Keratinocyte (primary cell): ENCODE measurements around the gene PALD1. TPM values are rescaled to one million over a fixed set of nuclear protein-coding genes. Genes with fewer than 3 reads are reported as not detected.

ENCODE experiments used
- DNase-seq: peaks from one replicate; pipeline ENCODE4 v3.0.0-alpha.2; 2011; ENCODE audit warnings: low read depth, missing footprints, low spot score
- FAIRE-seq: peaks from 2 replicates; lab custom pipeline; 2011; peaks lifted over from hg19 to GRCh38; lab: Jason Lieb, UNC
- H2AFZ ChIP-seq: 2 replicates; pipeline ENCODE4 v1.6.0; 2012; ENCODE audit warnings: low read length, control low read depth, inconsistent platforms; ENCODE audit not compliant: control insufficient read depth
- H3K27ac ChIP-seq: 2 replicates; pipeline ENCODE4 v1.5.1; 2011; ENCODE audit warnings: low read length; ENCODE audit not compliant: control insufficient read depth, insufficient read depth
- H3K27me3 ChIP-seq: 3 replicates; pipeline ENCODE4 v1.6.0; 2011; ENCODE audit warnings: low read length; ENCODE audit not compliant: control insufficient read depth, insufficient read depth; ENCODE audit errors: extremely low read depth
- H3K36me3 ChIP-seq, 2 experiments: 2 replicates in 1 of 2; 3 replicates in 1 of 2; pipeline ENCODE4 v1.5.1; 2011; ENCODE audit warnings: low read length in 2 of 2, mild to moderate bottlenecking in 1 of 2; ENCODE audit not compliant: control insufficient read depth in 2 of 2, insufficient read depth in 2 of 2; ENCODE audit errors: extremely low read depth in 1 of 2
- H3K4me1 ChIP-seq: 3 replicates; pipeline ENCODE4 v1.5.1; 2011; ENCODE audit warnings: low read length; ENCODE audit not compliant: control insufficient read depth, insufficient read depth; ENCODE audit errors: extremely low read depth
- H3K4me2 ChIP-seq: 3 replicates; pipeline ENCODE4 v1.6.0; 2011; ENCODE audit warnings: low read depth, low read length; ENCODE audit not compliant: control insufficient read depth, insufficient read depth; ENCODE audit errors: extremely low read depth
- H3K4me3 ChIP-seq, 3 experiments: fragments of 200-600 bp in 1 of 3; sonication (generic) in 1 of 3; 2 replicates in 2 of 3; 3 replicates in 1 of 3; pipeline ENCODE4 v1.5.1; 2011 to 2016; ENCODE audit warnings: low read length in 3 of 3, mild to moderate bottlenecking in 3 of 3, control low read depth in 2 of 3, inconsistent platforms in 1 of 3, low read depth in 1 of 3, mixed read lengths in 1 of 3, mixed run types in 1 of 3, moderate library complexity in 1 of 3; ENCODE audit not compliant: control insufficient read depth in 2 of 3, insufficient read depth in 2 of 3; ENCODE audit errors: extremely low read depth in 1 of 3
- H3K79me2 ChIP-seq: 2 replicates; pipeline ENCODE4 v1.6.0; 2012; ENCODE audit warnings: low read length; ENCODE audit not compliant: control insufficient read depth, insufficient read depth
- H3K9ac ChIP-seq: 3 replicates; pipeline ENCODE4 v1.6.0; 2011; ENCODE audit warnings: low read length; ENCODE audit not compliant: control insufficient read depth, insufficient read depth; ENCODE audit errors: extremely low read depth
- H3K9me1 ChIP-seq: 3 replicates; pipeline ENCODE4 v1.6.0; 2011; ENCODE audit warnings: low read length; ENCODE audit not compliant: control insufficient read depth, insufficient read depth; ENCODE audit errors: extremely low read depth
- H3K9me3 ChIP-seq: 2 replicates; pipeline ENCODE4 v1.5.1; 2012; ENCODE audit warnings: low read depth, low read length; ENCODE audit not compliant: control insufficient read depth
- H4K20me1 ChIP-seq: 3 replicates; pipeline ENCODE4 v1.6.0; 2011; ENCODE audit warnings: low read length; ENCODE audit not compliant: control insufficient read depth, insufficient read depth; ENCODE audit errors: extremely low read depth
- EZH2 ChIP-seq: IDR thresholded peaks from one replicate; pipeline ENCODE4 v1.6.1; 2012; ENCODE audit warnings: inconsistent platforms, mild to moderate bottlenecking, low read length, moderate library complexity
- dilution Hi-C: fragments of 300-500 bp; cut with MboI; formaldehyde crosslinking; loops from one replicate; pipeline ENCODE4 v1.7.0; 2020; ENCODE audit warnings: low sequenced_read_pairs; ENCODE audit not compliant: extremely low pct_ligation_motif_present
- polyA plus RNA-seq, 5 experiments: library from polyadenylated mRNA; depleted of rRNA in 3 of 5; stranded (reverse) in 3 of 5; stranded (forward) in 1 of 5; unstranded in 1 of 5; fragments of >200 nt; gene quantifications; 1 replicate in 1 of 5; 2 replicates in 3 of 5; 3 replicates in 1 of 5; pipeline versions ENCODE4 v1.2.1 to v1.2.3, GENCODE V29; 2011 to 2012; ENCODE audit warnings: missing spikeins in 2 of 5, low read depth in 1 of 5, low replicate concordance in 1 of 5
- TF ChIP-seq, protein P1 (sequence below), 3 experiments: IDR thresholded peaks in 1 of 3; conservative IDR thresholded peaks in 1 of 3; optimal IDR thresholded peaks in 1 of 3; 2 replicates in 2 of 3; 3 replicates in 1 of 3; pipeline versions ENCODE3 to v1.5.1; 2011; ENCODE audit warnings: low read length in 3 of 3, mild to moderate bottlenecking in 3 of 3, moderate library complexity in 2 of 3, control low read depth in 1 of 3, inconsistent platforms in 1 of 3; ENCODE audit not compliant: insufficient read depth in 2 of 3; ENCODE audit errors: extremely low read depth in 1 of 3

Gene PALD1
- polyA plus RNA-seq, 1 donor (not counting 4 experiments of a cell fraction or from before 2014, with no cell fraction given), result 0.83 TPM

DNA sequence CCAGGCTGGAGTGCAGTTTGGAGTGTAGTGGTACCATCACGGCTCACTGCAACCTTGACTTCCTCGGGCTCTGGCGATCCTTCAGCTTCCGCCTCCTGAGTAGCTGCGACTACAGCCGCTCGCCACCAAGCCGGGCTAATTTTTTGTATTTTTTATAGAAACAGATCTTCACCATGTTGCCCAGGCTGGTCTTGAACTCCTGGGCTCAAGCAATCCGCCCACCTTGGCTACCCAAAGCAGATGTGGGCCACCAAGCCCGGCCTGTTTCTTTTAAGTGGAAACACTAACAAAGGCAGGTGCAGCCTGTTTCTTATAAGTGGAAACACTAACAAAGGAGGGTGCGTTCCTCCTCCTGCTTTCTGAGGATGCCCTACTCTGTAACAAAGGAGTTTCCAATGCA is 105.8 kb downstream of the PALD1 start:
- H3K36me3 ChIP-seq, result no peaks in the 10 kb centered on the region
- no peaks in the 10 kb centered on the region for H4K20me1 ChIP-seq
- no peak overlapping the region for H3K4me2 ChIP-seq
- FAIRE-seq, result no peak
- dilution Hi-C loops, result no loop called here
- no peaks in the 10 kb centered on the region for H3K79me2 ChIP-seq
- no peaks in the 10 kb centered on the region for H3K9me3 ChIP-seq
- H3K27me3 ChIP-seq, result peaks cover 39% of the 10 kb centered on the region
- H2AFZ ChIP-seq, result no peak overlapping the region
- no peak for DNase-seq
- no peak overlapping the region for H3K27ac ChIP-seq
- H3K4me1 ChIP-seq, result no peaks in the 10 kb centered on the region
- TF ChIP-seq, protein P1, sequence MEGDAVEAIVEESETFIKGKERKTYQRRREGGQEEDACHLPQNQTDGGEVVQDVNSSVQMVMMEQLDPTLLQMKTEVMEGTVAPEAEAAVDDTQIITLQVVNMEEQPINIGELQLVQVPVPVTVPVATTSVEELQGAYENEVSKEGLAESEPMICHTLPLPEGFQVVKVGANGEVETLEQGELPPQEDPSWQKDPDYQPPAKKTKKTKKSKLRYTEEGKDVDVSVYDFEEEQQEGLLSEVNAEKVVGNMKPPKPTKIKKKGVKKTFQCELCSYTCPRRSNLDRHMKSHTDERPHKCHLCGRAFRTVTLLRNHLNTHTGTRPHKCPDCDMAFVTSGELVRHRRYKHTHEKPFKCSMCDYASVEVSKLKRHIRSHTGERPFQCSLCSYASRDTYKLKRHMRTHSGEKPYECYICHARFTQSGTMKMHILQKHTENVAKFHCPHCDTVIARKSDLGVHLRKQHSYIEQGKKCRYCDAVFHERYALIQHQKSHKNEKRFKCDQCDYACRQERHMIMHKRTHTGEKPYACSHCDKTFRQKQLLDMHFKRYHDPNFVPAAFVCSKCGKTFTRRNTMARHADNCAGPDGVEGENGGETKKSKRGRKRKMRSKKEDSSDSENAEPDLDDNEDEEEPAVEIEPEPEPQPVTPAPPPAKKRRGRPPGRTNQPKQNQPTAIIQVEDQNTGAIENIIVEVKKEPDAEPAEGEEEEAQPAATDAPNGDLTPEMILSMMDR (optimal IDR thresholded peaks at IDR 0.05 in 1 of 3, IDR thresholded peaks at IDR 0.05 in 1 of 3, conservative IDR thresholded peaks at IDR 0.05 in 1 of 3; ENCODE audit: extremely low read depth in 1 of 3, insufficient read depth in 2 of 3, low read length in 3 of 3), result no peak
- TF ChIP-seq EZH2, result no peak
- H3K4me3 ChIP-seq, result no peak overlapping the region
- no peaks in the 10 kb centered on the region for H3K9me1 ChIP-seq
- H3K9ac ChIP-seq, result no peak overlapping the region

DNA sequence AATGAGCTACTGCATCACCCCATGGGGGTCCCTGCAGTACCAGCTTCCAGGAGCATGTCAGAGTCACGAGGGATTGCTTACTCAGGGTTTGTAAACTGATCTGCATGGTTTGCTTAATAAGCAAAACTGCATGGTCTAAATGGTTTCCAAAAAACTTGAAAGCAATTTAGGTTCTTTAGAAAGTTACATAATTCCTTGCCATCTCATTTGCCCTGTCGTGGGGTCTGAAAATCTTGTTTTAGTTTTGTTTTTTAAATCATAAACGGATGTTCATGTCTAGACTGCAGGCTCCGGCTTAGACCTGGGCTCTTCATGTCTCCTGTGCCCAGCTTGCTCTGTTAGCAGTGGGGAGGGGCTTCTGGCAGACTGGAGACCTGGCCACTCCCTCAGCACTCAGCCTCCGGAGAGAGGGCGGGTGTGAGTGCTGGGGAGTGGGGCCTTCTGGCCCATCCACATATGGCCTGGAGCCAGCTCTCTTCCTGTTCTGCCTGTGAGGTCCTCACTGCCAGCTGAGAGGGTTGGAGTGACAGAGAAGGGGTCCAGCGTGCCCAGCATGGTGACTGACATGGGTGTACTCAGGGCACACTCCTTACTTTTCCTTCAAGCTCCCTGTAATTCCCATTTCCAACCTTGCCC is 106.5 kb downstream of the PALD1 start:
- H3K9me1 ChIP-seq, result no peaks in the 10 kb centered on the region
- no peak for TF ChIP-seq EZH2
- TF ChIP-seq, protein P1 (optimal IDR thresholded peaks at IDR 0.05 in 1 of 3, IDR thresholded peaks at IDR 0.05 in 1 of 3, conservative IDR thresholded peaks at IDR 0.05 in 1 of 3; ENCODE audit: extremely low read depth in 1 of 3, insufficient read depth in 2 of 3, low read length in 3 of 3), result no peak
- dilution Hi-C loops, result no loop called here
- FAIRE-seq, result no peak
- H3K4me2 ChIP-seq, result no peak overlapping the region
- H3K4me1 ChIP-seq, result no peaks in the 10 kb centered on the region
- no peak for DNase-seq
- H3K4me3 ChIP-seq, result no peak overlapping the region
- no peak overlapping the region for H3K27ac ChIP-seq
- no peak overlapping the region for H3K9ac ChIP-seq
- peaks cover 44% of the 10 kb centered on the region for H3K27me3 ChIP-seq
- H4K20me1 ChIP-seq, result no peaks in the 10 kb centered on the region
- H2AFZ ChIP-seq, result no peak overlapping the region
- H3K36me3 ChIP-seq, result no peaks in the 10 kb centered on the region
- no peaks in the 10 kb centered on the region for H3K9me3 ChIP-seq
- H3K79me2 ChIP-seq, result no peaks in the 10 kb centered on the region
